ENCODE measurements around the gene INPP5A.

- TF ChIP-seq CTCF (conservative IDR thresholded peaks at IDR 0.05; ENCODE audit: low read length) (no peak), EZH2phosphoT487 (IDR thresholded peaks at IDR 0.05; ENCODE audit: borderline replicate concordance) (no peak)
Observed at GRCh38 chr10:132649651-132650360, 112.2 kb downstream of the INPP5A start.

All from Loucy (cell line).